CD4-positive, CD25-positive, alpha-beta regulatory T cell (primary cell): ENCODE data around the gene TOR1AIP2. TPM values are rescaled to one million over a fixed set of nuclear protein-coding genes. Genes with fewer than 3 reads are reported as not detected.
A peak's percentile ranks its signal among the peaks of the same experiment; 100 is the strongest.

ENCODE experiments used
- ATAC-seq, 2 donors: fragments of 150-1000 bp; cut with Tn5 transposase; one replicate each; pipeline ENCODE4 v1.10.0; 2021; ENCODE audit warnings: low read depth in 2 of 2, moderate number of reproducible peaks in 2 of 2, moderate library complexity in 1 of 2
- DNase-seq, 3 donors: peaks; one replicate each; pipeline versions ENCODE4 v3.0.0 to v3.0.0-alpha.2; 2012 to 2022; ENCODE audit warnings: mixed read lengths in 1 of 3
- H3K27ac ChIP-seq: one replicate; pipeline ENCODE4 v1.7.0; 2013; ENCODE audit warnings: mild to moderate bottlenecking, low read length; ENCODE audit not compliant: insufficient read depth, poor library complexity, severe bottlenecking
- H3K27me3 ChIP-seq: one replicate; pipeline ENCODE4 v1.7.0; 2013; ENCODE audit warnings: low read length; ENCODE audit not compliant: control insufficient read depth, insufficient read depth
- H3K36me3 ChIP-seq: one replicate; pipeline ENCODE4 v1.7.0; 2013; ENCODE audit warnings: mild to moderate bottlenecking, low read length, moderate library complexity; ENCODE audit not compliant: control insufficient read depth, insufficient read depth
- H3K4me1 ChIP-seq: 2 replicates; pipeline ENCODE4 v1.7.0; 2013; ENCODE audit warnings: mild to moderate bottlenecking, low read length; ENCODE audit not compliant: insufficient read depth, control insufficient read depth, poor library complexity, severe bottlenecking
- H3K4me3 ChIP-seq: one replicate; pipeline ENCODE4 v1.7.0; 2013; ENCODE audit warnings: low read depth, mild to moderate bottlenecking, low read length, moderate library complexity
- H3K9me3 ChIP-seq, 2 experiments: 1 replicate in 1 of 2; 2 replicates in 1 of 2; pipeline ENCODE4 v1.7.0; 2013; ENCODE audit warnings: low read length in 2 of 2, mild to moderate bottlenecking in 1 of 2, moderate library complexity in 1 of 2; ENCODE audit not compliant: control insufficient read depth in 2 of 2
- H3K27ac Mint-ChIP-seq, 3 donors: one replicate each; pipeline ENCODE4 v1.8.0; 2020 to 2022; ENCODE audit warnings: mild to moderate bottlenecking in 3 of 3, mixed read lengths in 3 of 3, moderate library complexity in 2 of 3
- H3K27me3 Mint-ChIP-seq: one replicate; pipeline ENCODE4 v1.8.0; 2022; ENCODE audit warnings: mild to moderate bottlenecking, mixed read lengths
- H3K36me3 Mint-ChIP-seq: one replicate; pipeline ENCODE4 v1.8.0; 2020; ENCODE audit warnings: mixed read lengths
- H3K4me1 Mint-ChIP-seq, 4 donors: one replicate each; pipeline ENCODE4 v1.8.0; 2020 to 2022; ENCODE audit warnings: mixed read lengths in 4 of 4, mild to moderate bottlenecking in 1 of 4
- H3K4me3 Mint-ChIP-seq, 4 donors: one replicate each; pipeline ENCODE4 v1.8.0; 2020 to 2022; ENCODE audit warnings: mild to moderate bottlenecking in 4 of 4, mixed read lengths in 4 of 4, moderate library complexity in 3 of 4
- H3K9me3 Mint-ChIP-seq, 7 donors: one replicate each; pipeline ENCODE4 v1.8.0; 2020 to 2022; ENCODE audit warnings: mixed read lengths in 7 of 7, mild to moderate bottlenecking in 3 of 7, moderate library complexity in 2 of 7
- polyA plus RNA-seq, 4 donors: library from polyadenylated mRNA; unstranded; fragments of 300-500 nt; fragmentation: Illumina TruSeq; gene quantifications; one replicate each; pipeline ENCODE4 v1.2.3, GENCODE V29; 2021
- total RNA-seq: library from RNA; stranded (reverse); gene quantifications from one replicate; pipeline ENCODE4 v1.2.3, GENCODE V29; 2022

Gene TOR1AIP2
- total and polyA plus RNA-seq, 5 donors from 2014 or later = 8.1 to 81.0 (median 13.6) TPM

DNA sequence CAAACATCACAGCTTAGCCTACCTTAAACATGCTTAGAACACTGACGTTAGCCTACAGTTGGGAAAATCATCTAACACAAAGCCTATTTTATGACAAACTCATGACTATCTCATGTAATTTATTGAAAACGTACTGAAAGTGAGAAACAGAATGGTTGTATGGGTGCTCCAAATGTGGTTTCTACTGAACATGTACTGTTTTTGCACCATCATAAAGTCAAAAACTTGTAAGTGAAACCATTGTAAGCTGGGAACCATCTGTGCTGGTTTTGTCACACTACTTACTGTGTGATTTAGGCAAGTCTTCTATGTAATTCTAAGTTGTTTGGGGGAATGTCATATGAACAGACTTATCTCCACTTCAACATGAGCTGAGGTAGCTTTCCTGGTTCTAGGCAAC lies 55.5 kb downstream of the TOR1AIP2 start:
- H3K4me1 ChIP-seq = no peaks in the 10 kb centered on the region
- H3K27ac Mint-ChIP-seq = peak overlapping the region in 1 of 3 donors; percentile 26
- ATAC-seq (no peak), DNase-seq (no peak)
- no peaks in the 10 kb centered on the region for H3K4me1 Mint-ChIP-seq
- H3K27me3 Mint-ChIP-seq = peaks cover 5% of the 10 kb centered on the region
- H3K4me3 Mint-ChIP-seq = no peak overlapping the region
- no peaks in the 10 kb centered on the region for H3K9me3 ChIP-seq
- no peak overlapping the region for H3K4me3 ChIP-seq
- H3K27ac ChIP-seq = no peak overlapping the region
- H3K36me3 ChIP-seq = no peaks in the 10 kb centered on the region
- no peaks in the 10 kb centered on the region for H3K36me3 Mint-ChIP-seq
- no peaks in the 10 kb centered on the region for H3K27me3 ChIP-seq
- no peaks in the 10 kb centered on the region for H3K9me3 Mint-ChIP-seq

DNA sequence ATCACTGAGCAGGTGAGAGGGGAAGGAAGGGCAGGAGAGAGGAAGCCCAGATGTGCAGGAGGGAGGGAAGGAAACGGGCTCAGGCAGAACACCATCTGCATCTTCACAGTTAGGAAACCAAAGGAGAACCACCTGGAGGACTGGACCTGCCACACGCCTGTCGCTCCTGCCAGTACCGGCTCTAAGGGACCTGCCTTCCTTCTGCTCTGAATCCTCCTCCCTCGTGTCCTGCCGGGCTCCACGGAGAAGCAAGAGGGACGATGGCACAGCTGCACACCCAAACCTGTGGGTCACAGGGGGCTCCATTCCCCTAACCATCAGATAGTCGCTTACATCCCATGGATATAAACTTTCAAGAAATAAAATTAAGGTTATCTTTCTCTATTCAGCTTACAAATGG lies 56.1 kb downstream of the TOR1AIP2 start:
- Mint-ChIP-seq H3K27me3 (peaks cover 5% of the 10 kb centered on the region), H3K27ac (no peak overlapping the region), H3K4me1 (no peaks in the 10 kb centered on the region), H3K36me3 (no peaks in the 10 kb centered on the region), H3K9me3 (no peaks in the 10 kb centered on the region), H3K4me3 (no peak overlapping the region)
- DNase-seq (no peak), ATAC-seq (no peak)
- H3K36me3 ChIP-seq = no peaks in the 10 kb centered on the region
- no peak overlapping the region for H3K27ac ChIP-seq
- no peaks in the 10 kb centered on the region for H3K9me3 ChIP-seq
- no peaks in the 10 kb centered on the region for H3K27me3 ChIP-seq
- H3K4me1 ChIP-seq = no peaks in the 10 kb centered on the region
- no peak overlapping the region for H3K4me3 ChIP-seq

DNA sequence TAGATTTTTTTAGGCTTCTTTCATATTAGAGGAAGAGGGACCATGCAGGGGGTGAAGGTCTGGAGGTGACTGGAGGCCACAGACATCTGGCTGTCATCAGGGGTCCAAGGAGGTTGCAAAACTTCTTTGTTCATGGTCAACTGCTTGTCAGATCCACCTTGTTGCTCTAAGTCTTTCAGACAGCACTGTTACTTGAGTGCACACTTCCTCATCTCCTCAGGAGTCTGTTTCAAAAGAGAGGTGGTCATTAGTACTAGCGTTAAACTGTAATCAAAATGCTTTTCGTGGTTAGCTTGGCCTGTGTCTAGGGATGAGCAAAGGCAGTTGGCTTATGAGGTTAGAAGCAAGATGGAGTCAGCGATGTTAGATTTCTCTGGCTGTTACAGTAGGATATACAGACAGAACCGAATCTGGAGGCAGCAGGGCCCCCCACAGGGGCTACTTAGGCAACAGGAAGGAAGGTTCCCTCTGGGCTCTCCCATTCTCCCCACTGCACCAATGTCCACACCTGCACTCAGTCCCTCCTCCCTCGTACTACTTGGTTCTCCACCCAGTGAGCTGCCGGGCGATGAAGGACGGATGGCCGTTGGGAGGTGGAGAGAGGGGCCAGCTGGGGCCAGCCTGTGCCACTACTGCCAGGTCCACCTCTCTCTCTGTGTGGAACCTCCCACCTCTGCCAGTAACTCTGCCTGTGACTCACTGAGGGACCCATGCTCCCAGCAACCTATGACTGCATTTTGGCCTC lies 57.2 kb downstream of the TOR1AIP2 start:
- Histone ChIP-seq H3K27ac (no peak overlapping the region), H3K4me3 (no peak overlapping the region), H3K27me3 (no peaks in the 10 kb centered on the region), H3K9me3 (no peaks in the 10 kb centered on the region), H3K36me3 (no peaks in the 10 kb centered on the region), H3K4me1 (peaks cover 2% of the 10 kb centered on the region)
- Mint-ChIP-seq H3K9me3 (no peaks in the 10 kb centered on the region), H3K27me3 (peaks cover 9% of the 10 kb centered on the region), H3K36me3 (no peaks in the 10 kb centered on the region), H3K27ac (no peak overlapping the region), H3K4me1 (peaks cover 0 to 6% (median under 1%) of the 10 kb centered on the region in 4 donors), H3K4me3 (no peak overlapping the region)
- no peak for ATAC-seq
- DNase-seq = no peak

DNA sequence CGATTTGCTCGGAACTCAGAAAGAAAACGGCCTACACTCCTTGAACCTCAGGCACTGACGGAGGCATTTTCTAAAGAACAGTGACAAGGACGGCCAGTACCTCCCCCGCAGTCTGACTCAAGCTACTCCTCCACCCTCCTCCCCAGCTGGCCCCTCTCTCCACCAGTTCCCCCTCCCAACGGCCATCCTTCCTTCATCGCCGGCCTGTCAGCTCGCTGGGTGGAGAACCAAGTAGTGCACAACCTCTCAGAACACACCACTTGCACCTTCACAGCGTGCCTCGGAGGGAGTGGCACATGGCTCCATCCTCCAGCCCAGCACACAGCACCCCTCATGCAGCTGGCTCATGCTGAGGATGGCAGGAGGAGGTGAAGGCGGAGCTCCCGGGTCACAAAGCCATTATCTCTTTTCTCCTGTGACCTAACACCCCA lies 58.8 kb downstream of the TOR1AIP2 start:
- Histone ChIP-seq H3K9me3 (no peaks in the 10 kb centered on the region), H3K27me3 (no peaks in the 10 kb centered on the region), H3K27ac (no peak overlapping the region), H3K4me1 (peaks cover 17% of the 10 kb centered on the region), H3K4me3 (no peak overlapping the region), H3K36me3 (no peaks in the 10 kb centered on the region)
- Mint-ChIP-seq H3K4me3 (no peak overlapping the region), H3K36me3 (no peaks in the 10 kb centered on the region), H3K9me3 (no peaks in the 10 kb centered on the region), H3K27ac (no peak overlapping the region), H3K4me1 (peaks cover 0 to 22% (median 7%) of the 10 kb centered on the region in 4 donors), H3K27me3 (peaks cover 9% of the 10 kb centered on the region)
- ATAC-seq (no peak), DNase-seq (no peak)

DNA sequence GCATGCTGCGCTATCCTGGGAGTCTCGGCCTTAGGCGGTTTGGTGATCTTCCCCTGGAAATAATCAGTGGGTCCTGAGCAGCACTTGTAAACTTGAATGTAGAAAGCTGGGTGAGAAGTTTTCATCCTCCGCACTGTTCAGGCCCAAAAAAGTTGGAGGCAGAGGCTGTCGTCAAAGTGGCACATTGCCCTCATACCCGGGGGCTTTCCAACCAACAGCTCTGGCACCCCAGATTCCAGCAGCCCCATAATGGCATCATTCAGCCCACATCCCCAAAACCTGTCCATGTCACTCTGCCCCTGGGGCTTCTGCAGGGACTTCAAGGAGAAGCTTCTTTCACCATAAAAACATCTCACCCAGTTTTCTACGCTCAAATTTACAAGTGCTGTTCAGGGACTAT lies 59.3 kb downstream of the TOR1AIP2 start:
- Histone ChIP-seq H3K4me3 (no peak overlapping the region), H3K4me1 (peaks cover 17% of the 10 kb centered on the region), H3K27me3 (no peaks in the 10 kb centered on the region), H3K27ac (no peak overlapping the region), H3K9me3 (no peaks in the 10 kb centered on the region), H3K36me3 (no peaks in the 10 kb centered on the region)
- ATAC-seq (no peak), DNase-seq (no peak)
- Mint-ChIP-seq H3K9me3 (no peaks in the 10 kb centered on the region), H3K4me3 (peak overlapping the region in 1 of 4 donors; percentile 27), H3K36me3 (no peaks in the 10 kb centered on the region), H3K27ac (no peak overlapping the region), H3K4me1 (peaks cover 0 to 22% (median 7%) of the 10 kb centered on the region in 4 donors), H3K27me3 (peaks cover 9% of the 10 kb centered on the region)

DNA sequence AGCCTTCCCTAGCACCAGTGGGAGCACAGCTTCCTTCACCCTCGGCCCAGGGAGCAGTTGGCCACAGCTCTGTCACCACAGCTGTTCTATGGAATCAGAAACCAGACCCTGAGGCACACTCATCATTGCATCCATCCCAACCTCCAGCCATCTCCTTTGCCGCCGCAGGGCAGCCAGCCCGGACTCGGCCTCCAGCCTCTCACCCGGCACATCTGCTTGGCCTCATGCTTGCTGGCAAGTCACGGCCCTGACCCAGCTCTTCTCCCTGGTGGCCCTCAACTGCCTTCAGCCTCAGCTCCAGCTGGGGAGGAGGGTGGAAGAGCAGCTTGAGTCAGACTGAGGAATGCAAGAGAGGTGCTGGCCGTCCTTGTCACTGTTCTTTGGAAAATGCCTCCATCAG lies 59.8 kb downstream of the TOR1AIP2 start:
- H3K4me3 ChIP-seq = no peak overlapping the region
- DNase-seq = no peak
- no peak overlapping the region for H3K27ac Mint-ChIP-seq
- H3K4me3 Mint-ChIP-seq = peak overlapping the region in 1 of 4 donors; percentile 58
- no peaks in the 10 kb centered on the region for H3K36me3 Mint-ChIP-seq
- H3K27me3 Mint-ChIP-seq = peaks cover 9% of the 10 kb centered on the region
- no peak overlapping the region for H3K27ac ChIP-seq
- peaks cover 17% of the 10 kb centered on the region for H3K4me1 ChIP-seq
- no peak for ATAC-seq
- H3K9me3 ChIP-seq = no peaks in the 10 kb centered on the region
- H3K36me3 ChIP-seq = no peaks in the 10 kb centered on the region
- H3K9me3 Mint-ChIP-seq = no peaks in the 10 kb centered on the region
- H3K4me1 Mint-ChIP-seq = peaks cover 0 to 22% (median 7%) of the 10 kb centered on the region in 4 donors
- no peaks in the 10 kb centered on the region for H3K27me3 ChIP-seq

DNA sequence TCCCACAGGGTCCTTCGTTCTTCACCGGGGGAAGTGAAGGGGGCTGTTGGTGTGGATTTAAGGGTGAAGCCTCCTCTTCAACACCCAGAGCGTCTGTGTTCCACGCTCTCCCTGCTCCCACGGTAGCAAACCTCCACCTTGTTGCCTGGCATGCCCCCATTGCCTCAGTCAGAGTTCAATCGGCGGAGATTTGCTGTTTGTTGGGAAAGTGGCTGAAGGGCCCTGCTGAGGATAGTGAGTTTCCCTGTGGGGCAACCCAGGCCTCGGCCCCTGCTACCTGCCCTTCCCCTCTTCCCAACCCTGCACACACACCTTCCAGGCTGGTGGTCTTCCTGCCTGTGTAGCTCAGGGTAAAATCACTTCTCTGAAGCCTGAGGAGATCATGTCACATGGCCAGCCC lies 60.5 kb downstream of the TOR1AIP2 start:
- H3K4me1 Mint-ChIP-seq = peaks cover 0 to 22% (median 7%) of the 10 kb centered on the region in 4 donors
- DNase-seq (no peak), ATAC-seq (no peak)
- H3K4me3 Mint-ChIP-seq = peak overlapping the region in 2 of 4 donors; percentile 10 to 87
- Histone ChIP-seq H3K4me1 (peaks cover 17% of the 10 kb centered on the region), H3K27me3 (no peaks in the 10 kb centered on the region), H3K27ac (no peak overlapping the region), H3K9me3 (no peaks in the 10 kb centered on the region), H3K4me3 (no peak overlapping the region), H3K36me3 (no peaks in the 10 kb centered on the region)
- peaks cover 9% of the 10 kb centered on the region for H3K27me3 Mint-ChIP-seq
- no peaks in the 10 kb centered on the region for H3K36me3 Mint-ChIP-seq
- no peaks in the 10 kb centered on the region for H3K9me3 Mint-ChIP-seq
- no peak overlapping the region for H3K27ac Mint-ChIP-seq
